Colonic mucosa (tissue), 4 donors: ENCODE results near the gene RWDD2A. TPM values are rescaled to one million over a fixed set of nuclear protein-coding genes. Genes with fewer than 3 reads are reported as not detected.

Source experiments
- DNase-seq: peaks from one replicate; pipeline ENCODE4 v3.0.0-alpha.2; 2020
- H3K27ac ChIP-seq: fragments of 200-600 bp; one replicate; pipeline ENCODE4 v1.8.0; 2021
- H3K27me3 ChIP-seq: fragments of 200-600 bp; one replicate; pipeline ENCODE4 v1.8.0; 2021
- H3K36me3 ChIP-seq: fragments of 200-600 bp; one replicate; pipeline ENCODE4 v1.8.0; 2021
- H3K4me1 ChIP-seq: fragments of 200-600 bp; one replicate; pipeline ENCODE4 v1.8.0; 2021; ENCODE audit warnings: mild to moderate bottlenecking
- H3K4me3 ChIP-seq: fragments of 200-600 bp; one replicate; pipeline ENCODE4 v1.8.0; 2021
- H3K9ac ChIP-seq, 2 donors: one replicate each; pipeline ENCODE4 v1.7.0; 2013; ENCODE audit warnings: control low read depth in 2 of 2, low read depth in 2 of 2, low read length in 2 of 2
- H3K9me3 ChIP-seq: fragments of 200-600 bp; one replicate; pipeline ENCODE4 v1.8.0; 2021
- intact Hi-C: fragments of 100-400 bp; cut with DNase I; formaldehyde crosslinking; loops from one replicate; pipeline ENCODE4 v1.14.1; 2022
- total RNA-seq, 2 donors: library from RNA; stranded (reverse); fragmentation: NEBNext Ultra II Directional in 1 of 2; extraction: Animal tissue kit (Norgen Biotek cat#: 25700) in 1 of 2; gene quantifications; one replicate each; pipeline ENCODE4 v1.2.1, GENCODE V29; 2021
- TF ChIP-seq, protein P1 (sequence below): fragments of 200-600 bp; IDR thresholded peaks from one replicate; pipeline ENCODE4 v1.8.0; 2022; ENCODE audit warnings: antibody characterized with exemption, mild to moderate bottlenecking
- donor health status: healthy.
- donor health status: DM: no; HTN: no; CAD: no.
- donor health status: DM: no; HTN: no; CAD: no.

The RWDD2A gene
- total RNA-seq, 2 donors from 2014 or later: 2.1 to 4.6 TPM

DNA sequence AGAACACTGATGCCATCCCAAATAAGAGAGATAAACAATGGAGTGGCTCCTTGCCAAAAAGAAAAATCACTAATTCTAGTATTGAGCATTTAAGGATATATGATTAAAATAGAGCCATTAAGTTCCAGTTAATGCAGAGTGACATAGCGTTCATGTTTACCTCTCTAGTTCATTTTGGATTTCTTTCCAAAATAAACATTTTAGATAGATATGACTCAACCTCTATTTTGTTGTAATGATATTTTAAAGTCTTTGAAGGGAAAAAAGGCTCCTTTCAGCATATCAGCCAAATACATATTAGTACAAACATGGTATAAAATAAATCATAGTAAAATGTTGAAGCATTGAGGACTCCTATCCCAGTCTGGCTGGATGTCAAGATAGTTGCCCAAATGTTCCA, 33.4 kb downstream of the RWDD2A start:
- H3K4me1 ChIP-seq: no peaks in the 10 kb centered on the region
- TF ChIP-seq, protein P1, sequence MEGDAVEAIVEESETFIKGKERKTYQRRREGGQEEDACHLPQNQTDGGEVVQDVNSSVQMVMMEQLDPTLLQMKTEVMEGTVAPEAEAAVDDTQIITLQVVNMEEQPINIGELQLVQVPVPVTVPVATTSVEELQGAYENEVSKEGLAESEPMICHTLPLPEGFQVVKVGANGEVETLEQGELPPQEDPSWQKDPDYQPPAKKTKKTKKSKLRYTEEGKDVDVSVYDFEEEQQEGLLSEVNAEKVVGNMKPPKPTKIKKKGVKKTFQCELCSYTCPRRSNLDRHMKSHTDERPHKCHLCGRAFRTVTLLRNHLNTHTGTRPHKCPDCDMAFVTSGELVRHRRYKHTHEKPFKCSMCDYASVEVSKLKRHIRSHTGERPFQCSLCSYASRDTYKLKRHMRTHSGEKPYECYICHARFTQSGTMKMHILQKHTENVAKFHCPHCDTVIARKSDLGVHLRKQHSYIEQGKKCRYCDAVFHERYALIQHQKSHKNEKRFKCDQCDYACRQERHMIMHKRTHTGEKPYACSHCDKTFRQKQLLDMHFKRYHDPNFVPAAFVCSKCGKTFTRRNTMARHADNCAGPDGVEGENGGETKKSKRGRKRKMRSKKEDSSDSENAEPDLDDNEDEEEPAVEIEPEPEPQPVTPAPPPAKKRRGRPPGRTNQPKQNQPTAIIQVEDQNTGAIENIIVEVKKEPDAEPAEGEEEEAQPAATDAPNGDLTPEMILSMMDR: no peak
- no peaks in the 10 kb centered on the region for H3K9me3 ChIP-seq
- intact Hi-C loops: no loop called here
- no peaks in the 10 kb centered on the region for H3K27me3 ChIP-seq
- H3K9ac ChIP-seq: no peak overlapping the region
- no peak overlapping the region for H3K27ac ChIP-seq
- H3K36me3 ChIP-seq: no peaks in the 10 kb centered on the region
- DNase-seq: no peak
- no peak overlapping the region for H3K4me3 ChIP-seq

DNA sequence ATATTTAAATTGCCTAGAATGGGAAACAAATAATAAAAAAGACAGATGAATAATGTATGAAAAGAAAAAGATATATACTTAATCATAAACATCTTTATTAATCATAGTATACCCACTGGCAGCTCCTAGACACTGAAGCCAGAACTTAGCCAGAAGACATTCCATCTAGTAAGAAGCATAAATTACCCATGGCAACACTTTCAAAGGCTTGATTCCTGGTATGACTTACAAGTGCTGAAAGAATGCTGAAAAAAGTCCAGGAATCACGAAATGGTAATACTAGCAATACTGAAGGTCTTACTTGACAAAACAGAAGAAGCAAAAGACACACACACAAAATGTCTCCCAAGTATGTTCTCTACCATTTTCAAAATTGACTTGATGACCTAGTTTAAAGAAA, 38.0 kb downstream of the RWDD2A start:
- TF ChIP-seq, protein P1: no peak
- DNase-seq: no peak

DNA sequence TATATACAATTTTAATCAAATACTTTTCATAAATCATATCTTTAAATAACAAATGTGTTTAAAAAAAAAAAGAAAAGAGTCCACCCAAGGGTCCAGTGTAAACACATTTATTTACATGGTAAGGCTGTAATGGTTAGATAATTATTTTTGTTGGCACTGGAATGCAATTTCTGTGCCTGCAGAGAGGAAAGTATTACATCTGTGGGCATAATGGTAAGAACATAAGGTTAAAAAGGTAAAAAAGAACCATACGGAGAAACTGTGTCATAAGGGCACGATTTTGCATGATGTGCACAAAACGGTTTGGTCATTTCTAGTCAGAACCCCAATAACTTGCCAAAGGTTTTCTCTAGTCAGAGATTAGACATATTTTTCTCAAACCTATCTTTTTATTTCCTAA, 54.3 kb downstream of the RWDD2A start:
- TF ChIP-seq, protein P1: no peak
- no peaks in the 10 kb centered on the region for H3K36me3 ChIP-seq
- H3K9me3 ChIP-seq: no peaks in the 10 kb centered on the region
- no peak overlapping the region for H3K4me3 ChIP-seq
- no peaks in the 10 kb centered on the region for H3K4me1 ChIP-seq
- no peak overlapping the region for H3K27ac ChIP-seq
- H3K9ac ChIP-seq: no peak overlapping the region
- no peak for DNase-seq
- intact Hi-C loops: no loop called here
- no peaks in the 10 kb centered on the region for H3K27me3 ChIP-seq

More for the DNA sequence above, 38.0 kb downstream of the RWDD2A start:
- no peaks in the 10 kb centered on the region for H3K36me3 ChIP-seq
- H3K4me1 ChIP-seq: no peaks in the 10 kb centered on the region
- H3K9me3 ChIP-seq: no peaks in the 10 kb centered on the region
- intact Hi-C loops: no loop called here
- H3K4me3 ChIP-seq: no peak overlapping the region
- H3K27me3 ChIP-seq: no peaks in the 10 kb centered on the region
- H3K27ac ChIP-seq: no peak overlapping the region
- no peak overlapping the region for H3K9ac ChIP-seq

Other genes with a start within 250 kb of the RWDD2A start
- 1 to 10 TPM; 3.6 to 3.8 TPM for gene UBE3D, start 127.5 kb upstream of the RWDD2A start, total RNA-seq
- 10 to 100 TPM; 20.3 to 29.6 TPM for gene DOP1A, start 125.7 kb upstream of the RWDD2A start, total RNA-seq
- gene PGM3, start 92 bp upstream of the RWDD2A start, total RNA-seq: 10 to 100 TPM; 52.8 to 57.0 TPM
- gene ME1, start 237.7 kb downstream of the RWDD2A start, total RNA-seq: 10 to 100 TPM; 11.0 to 11.4 TPM